ENCODE data around the gene MCFD2.
"Not testable (repeated sequence)": the region's sequence is repeated elsewhere in the genome, so short reads cannot be mapped to it uniquely, and the experiment has no call there.

The MCFD2 gene

DNA sequence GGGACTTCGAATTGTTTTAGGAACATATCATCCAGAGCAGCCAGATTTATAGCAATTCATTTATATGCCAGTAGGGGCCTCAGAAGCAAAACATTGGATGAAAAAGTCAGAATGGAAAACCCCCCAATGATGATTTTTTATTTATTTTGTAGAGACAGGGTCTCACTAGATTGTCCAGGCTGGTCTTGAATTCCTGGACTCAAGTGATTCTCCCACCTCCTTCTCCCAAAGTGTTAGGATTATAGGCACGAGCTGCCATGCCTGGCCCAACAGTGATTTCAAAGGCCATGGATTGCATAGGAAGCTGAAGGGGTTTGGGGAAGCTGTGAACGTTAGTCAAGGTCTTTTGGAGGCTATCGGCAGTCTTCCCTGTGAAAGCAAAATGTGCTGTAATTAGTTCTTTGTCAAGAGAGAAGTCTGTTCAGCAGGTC lies 21.9 kb upstream of the MCFD2 start:
- DNase-seq (ENCODE audit: low spot score) = peak; percentile 22

GRCh38 chr2:46936566-46936965 lies 21.0 kb upstream of the MCFD2 start:
- DNase-seq (ENCODE audit: low spot score) = no peak

- DNase-seq (ENCODE audit: low spot score) = no peak
Measured at GRCh38 chr2:46935071-46935470, 19.5 kb upstream of the MCFD2 start.

GRCh38 chr2:46929612-46930011 lies 14.0 kb upstream of the MCFD2 start:
- DNase-seq (ENCODE audit: low spot score) = no peak

- no peak for DNase-seq (ENCODE audit: low spot score)
Measured at GRCh38 chr2:46926863-46927262, 11.3 kb upstream of the MCFD2 start.

DNA sequence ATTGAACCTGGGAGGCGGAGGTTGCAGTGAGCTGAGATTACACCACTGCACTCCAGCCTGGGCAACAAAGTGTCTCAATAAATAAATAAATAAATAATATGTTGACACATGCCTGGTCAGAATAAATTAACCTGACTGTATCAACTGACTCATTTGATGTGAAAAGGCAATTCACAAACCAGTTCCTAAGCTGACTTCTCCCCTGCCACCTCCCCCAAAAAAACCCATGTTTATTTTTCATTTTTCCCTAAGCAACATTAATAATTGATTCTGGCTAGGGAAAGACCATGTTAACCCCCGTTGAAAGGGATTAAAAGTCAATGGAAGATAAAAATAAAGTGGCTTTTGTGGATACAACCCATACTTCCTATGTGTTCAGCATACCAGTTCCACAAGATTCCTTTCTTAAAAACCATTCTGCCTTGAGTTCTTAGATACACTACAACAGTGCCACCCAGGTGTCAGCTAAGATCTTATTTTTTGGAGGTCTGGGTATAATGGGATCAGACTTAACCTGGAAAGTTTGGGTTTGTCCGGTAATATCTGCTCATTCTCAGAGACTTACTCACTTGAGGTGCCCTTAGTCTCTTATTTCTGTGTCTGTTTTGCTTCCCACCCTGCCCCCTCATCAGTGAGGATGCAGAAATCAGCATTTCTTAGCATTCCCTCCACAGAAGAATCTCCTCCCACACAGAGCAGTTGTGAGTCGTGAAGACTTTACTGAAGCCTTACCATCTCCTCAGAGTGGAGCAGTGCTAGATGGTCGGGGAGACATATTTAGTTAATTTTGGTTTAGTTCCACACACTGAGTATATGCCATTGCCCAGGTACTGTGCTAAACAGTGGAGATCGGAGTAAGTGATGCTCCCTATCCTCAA lies 10.1 kb upstream of the MCFD2 start:
- no peak for DNase-seq (ENCODE audit: low spot score)

DNA sequence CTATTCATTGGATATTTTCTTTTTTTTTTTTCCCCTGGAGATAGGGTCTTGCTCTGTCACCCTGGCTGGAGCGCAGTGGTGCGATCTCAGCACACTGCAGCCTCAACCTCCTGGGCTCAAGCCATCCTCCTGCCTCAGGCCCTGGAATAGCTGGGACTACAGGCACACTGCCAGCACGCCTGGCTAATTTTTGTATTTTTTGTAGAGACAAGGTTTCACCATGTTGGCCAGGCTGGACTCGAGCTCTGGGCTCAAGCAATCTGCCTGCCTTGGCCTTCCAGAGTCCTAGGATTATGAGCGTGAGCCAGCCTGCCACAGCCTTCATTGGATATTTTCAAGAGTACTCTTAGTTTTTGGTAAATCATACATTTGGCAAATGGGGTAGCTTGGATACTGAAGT lies 9.0 kb upstream of the MCFD2 start:
- DNase-seq (ENCODE audit: low spot score) = no peak

GRCh38 chr2:46924038-46924437 lies 8.4 kb upstream of the MCFD2 start:
- no peak for DNase-seq (ENCODE audit: low spot score)

DNA sequence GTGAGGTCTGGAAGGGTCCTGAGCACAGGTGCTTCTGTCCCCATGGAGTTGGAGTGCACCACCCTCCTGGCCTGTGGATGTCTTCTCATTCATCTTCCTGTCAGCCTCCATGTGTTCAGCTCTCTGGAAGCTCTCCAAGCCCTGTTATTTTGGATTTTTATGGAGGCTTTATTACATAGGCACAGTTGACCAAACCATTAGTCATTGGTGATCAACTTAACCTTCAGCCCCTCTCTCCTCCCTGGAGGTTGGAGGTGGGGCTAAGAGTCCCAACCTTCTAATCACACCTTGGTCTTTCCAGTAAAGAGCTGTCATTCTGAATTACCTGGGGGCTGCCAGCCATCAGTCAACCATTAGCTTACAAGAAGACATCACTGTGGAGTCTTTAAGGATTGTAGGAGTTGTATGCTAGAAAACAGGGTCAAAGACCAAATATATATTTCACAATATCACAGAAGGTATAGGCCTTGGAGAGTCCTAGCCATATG lies 7.5 kb upstream of the MCFD2 start:
- no peak for DNase-seq (ENCODE audit: low spot score)

- no peak for DNase-seq (ENCODE audit: low spot score)
Measured at GRCh38 chr2:46922606-46923005, 7.0 kb upstream of the MCFD2 start.

DNA sequence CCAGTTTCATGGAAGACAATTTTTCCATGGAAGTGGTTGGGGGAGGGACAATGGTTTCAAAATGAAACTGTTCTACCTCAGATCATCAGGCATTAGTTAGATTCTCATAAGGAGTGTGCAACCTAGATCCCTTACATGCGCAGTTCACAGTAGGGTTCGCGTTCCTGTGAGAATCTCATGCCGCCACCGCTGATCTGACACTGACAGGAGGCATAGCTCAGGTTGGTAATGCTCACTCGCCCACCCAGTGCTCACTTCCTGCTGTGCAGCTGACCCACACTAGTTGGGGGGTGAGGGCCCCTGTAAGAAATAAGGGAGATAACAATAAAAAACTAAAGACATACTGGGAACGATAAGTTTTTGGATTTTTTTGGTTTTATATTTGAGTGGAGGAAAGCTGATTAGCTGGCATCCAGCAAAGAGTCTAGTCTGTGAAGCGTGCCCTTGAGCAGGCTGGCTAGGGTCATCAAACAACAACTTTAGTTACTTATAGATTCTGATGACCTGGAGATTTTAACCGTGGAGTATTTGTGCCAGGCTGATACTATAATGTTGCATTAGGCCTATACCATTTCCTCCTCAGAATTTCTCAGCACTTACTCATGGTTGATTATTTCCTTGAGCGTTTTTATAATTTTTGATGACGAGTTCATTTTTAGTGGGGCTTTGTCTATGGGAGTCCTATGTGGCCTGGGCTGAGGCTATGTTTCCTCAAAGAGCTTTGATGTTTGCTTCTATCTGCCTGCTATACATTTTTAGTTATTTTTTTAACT lies 6.3 kb upstream of the MCFD2 start:
- DNase-seq (ENCODE audit: low spot score) = no peak

DNA sequence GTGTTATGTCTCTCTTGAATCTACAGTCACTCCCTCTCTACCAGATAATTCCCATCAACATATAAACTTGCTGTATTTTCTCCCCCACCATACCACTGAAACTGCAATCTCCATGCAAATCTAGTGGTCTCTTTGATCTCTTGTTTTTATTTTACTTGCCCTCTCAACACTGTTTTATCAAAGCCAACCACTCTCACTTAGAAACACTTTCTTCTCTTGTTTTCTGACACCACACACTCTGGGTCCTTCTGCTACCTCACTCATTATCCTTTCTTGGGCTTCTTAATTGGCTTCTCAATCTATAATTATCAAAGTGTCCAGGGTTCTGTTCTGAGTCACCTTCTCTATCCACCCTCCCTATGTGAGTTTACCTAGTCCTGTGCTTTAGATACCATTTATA lies 2.0 kb upstream of the MCFD2 start:
- peak; percentile 13 for DNase-seq (ENCODE audit: low spot score)

GRCh38 chr2:46915811-46916630 lies 415 bp upstream of the MCFD2 start:
- DNase-seq (ENCODE audit: low spot score) = peak; percentile 77

DNA sequence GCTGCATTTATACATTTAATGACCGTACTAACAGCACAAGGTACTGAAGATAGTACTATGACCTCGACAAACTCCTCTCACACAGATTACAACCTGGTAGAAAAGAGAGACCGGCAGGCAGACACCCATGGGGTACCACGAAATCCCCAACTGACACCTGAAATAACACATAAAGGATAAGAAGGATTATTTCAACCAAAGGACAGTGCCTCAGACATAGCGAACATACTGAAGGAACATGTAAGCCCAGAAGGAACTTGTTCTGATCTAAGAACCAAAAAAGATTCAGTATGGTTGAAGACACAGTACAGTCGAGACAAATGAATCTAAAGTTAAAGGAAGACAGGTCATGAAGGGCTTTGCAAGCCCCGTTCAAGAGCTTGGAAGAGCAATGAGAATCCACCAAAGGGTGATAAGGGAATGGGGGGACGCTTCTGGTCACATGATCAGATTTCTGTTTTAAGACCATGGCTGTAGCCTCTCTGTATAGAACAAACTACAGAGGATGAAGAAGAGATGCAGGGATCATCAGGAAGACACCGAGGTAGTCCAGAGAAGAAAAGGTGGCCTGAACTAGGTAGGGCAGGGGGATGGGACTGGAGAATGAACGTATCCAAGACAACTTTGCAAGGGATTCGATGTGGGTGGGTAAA lies 902 bp downstream of the MCFD2 start:
- DNase-seq (ENCODE audit: low spot score) = no peak

DNA sequence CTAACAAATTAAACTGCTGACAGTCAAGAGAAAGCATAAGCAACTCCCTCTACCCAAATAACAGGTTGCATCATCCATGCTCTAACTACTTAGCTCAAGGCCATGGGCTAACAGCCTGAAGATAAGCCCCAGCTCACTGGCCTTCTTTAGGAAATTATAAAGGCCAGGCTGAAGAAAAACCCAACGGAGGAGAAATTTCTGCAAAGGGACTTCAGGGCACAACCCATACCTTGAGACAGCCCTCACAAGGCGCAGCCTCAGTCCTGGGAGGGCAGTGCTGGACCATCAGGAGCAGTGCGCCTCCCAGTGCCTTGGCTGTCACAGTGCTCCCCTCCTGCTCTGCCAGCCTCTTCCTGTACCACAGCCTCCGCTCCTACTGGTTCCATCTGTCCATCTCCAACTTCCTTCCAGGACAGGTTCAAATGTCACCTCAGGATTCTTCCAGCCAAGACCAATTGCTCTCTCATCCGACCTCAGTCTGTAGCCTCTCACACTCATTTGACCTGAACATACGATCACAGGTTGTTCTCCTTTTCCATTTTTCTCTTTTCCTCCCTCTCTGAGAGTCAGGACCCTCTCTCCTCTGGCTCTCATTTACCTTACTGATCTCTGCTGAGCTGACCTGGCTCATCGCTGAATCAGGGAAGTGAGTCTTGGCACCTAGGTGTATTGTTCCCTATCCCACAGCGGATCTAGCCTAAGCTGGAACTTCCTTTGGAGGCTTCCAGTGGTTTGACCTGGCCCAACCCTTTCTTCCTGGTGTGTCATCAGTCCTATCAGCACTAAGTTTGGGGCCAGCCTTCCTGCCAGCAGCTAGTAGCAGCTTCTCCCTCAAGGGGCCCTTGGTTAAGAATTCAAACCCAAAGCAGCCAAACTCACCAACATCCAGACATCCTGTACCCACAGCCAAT lies 1.9 kb downstream of the MCFD2 start:
- DNase-seq (ENCODE audit: low spot score) = no peak

GRCh38 chr2:46909771-46910419 lies 5.7 kb downstream of the MCFD2 start:
- peak; percentile 9 for DNase-seq (ENCODE audit: low spot score)

DNA sequence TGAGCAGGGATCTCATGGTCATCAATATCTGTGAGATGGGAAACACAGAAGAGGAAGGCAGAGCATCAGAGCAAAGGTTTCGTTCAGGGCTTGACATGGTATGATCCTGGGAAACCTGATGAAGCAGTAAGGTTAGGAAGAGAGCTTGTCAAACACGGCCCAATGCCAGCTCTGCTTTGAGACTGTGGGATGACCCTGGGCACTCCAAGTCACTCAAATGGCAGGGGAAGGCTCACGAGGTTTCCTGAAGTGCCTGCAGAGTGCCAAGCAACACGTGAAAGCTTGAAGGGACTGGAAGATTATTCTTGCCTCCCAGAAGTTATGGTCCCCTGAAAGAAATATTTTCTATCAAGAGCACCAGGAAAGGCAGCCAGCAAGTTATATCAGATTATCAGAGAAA lies 6.5 kb downstream of the MCFD2 start:
- no peak for DNase-seq (ENCODE audit: low spot score)

GRCh38 chr2:46904908-46905678 lies 10.5 kb downstream of the MCFD2 start:
- DNase-seq (ENCODE audit: low spot score) = not testable (repeated sequence)

DNA sequence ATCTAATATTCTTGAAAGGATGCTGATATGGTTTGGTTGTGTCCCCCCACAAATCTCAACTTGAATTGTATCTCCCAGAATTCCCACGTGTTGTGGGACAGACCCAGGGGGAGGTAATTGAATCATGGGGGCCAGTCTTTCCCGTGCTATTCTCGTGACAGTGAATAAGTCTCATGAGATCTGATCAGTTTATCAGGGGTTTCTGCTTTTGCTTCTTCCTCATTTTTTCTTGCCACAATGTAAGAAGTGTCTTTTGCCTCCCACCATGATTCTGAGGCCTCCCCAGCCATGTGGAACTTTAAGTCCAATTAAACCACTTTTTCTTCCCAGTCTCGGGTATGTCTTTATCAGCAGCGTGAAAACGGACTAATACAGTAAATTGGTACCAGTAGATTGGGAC lies 12.6 kb downstream of the MCFD2 start:
- not testable (repeated sequence) for DNase-seq (ENCODE audit: low spot score)
